Peyer's patch (tissue), 4 donors: ENCODE data around the gene HOXA3. TPM values are rescaled to one million over a fixed set of nuclear protein-coding genes. Genes with fewer than 3 reads are reported as not detected.

Experiments
- DNase-seq, 3 donors: peaks; one replicate each; pipeline ENCODE4 v3.0.0-alpha.2; 2017 to 2019
- H3K27ac ChIP-seq, 4 donors: fragments of 200-600 bp; sonication (generic); one replicate each; pipeline ENCODE4 v1.5.1; 2016 to 2019
- H3K27me3 ChIP-seq, 2 donors: fragments of 200-600 bp; sonication (generic); one replicate each; pipeline ENCODE4 v1.5.1; 2019
- H3K36me3 ChIP-seq, 3 donors: fragments of 200-600 bp; sonication (generic); one replicate each; pipeline ENCODE4 v1.5.1; 2016 to 2019
- H3K4me1 ChIP-seq, 4 donors: fragments of 200-600 bp; sonication (generic); one replicate each; pipeline ENCODE4 v1.5.1; 2016 to 2019
- H3K4me3 ChIP-seq, 4 donors: fragments of 200-600 bp; sonication (generic); 1 replicate in 3 of 4; 2 replicates in 1 of 4; pipeline ENCODE4 v1.5.1; 2016 to 2019; ENCODE audit warnings: mild to moderate bottlenecking in 1 of 4
- H3K9me3 ChIP-seq, 4 donors: fragments of 200-600 bp; sonication (generic); one replicate each; pipeline ENCODE4 v1.5.1; 2016 to 2019; ENCODE audit warnings: mild to moderate bottlenecking in 1 of 4
- CTCF ChIP-seq, 6 experiments: fragments of 450-650 bp in 4 of 6; fragments of 200-600 bp in 2 of 6; sonication (generic) in 1 of 6; IDR thresholded peaks; one replicate each; pipeline ENCODE4 v1.5.1; 2017 to 2019; ENCODE audit warnings: antibody characterized with exemption in 6 of 6, mild to moderate bottlenecking in 3 of 6, moderate library complexity in 1 of 6
- POLR2A ChIP-seq, 2 donors: fragments of 450-650 bp; IDR thresholded peaks; one replicate each; pipeline ENCODE4 v1.5.1; 2017; ENCODE audit warnings: antibody characterized with exemption in 2 of 2, mild to moderate bottlenecking in 2 of 2, moderate library complexity in 2 of 2
- total RNA-seq, 4 donors: library from RNA; depleted of rRNA; stranded (reverse); fragments of >200 nt; gene quantifications; one replicate each; pipeline ENCODE4 v1.1.0, GENCODE V29; 2016

HOXA3 gene
- total RNA-seq, 4 donors from 2014 or later = 6.7 to 21.2 (median 13.9) TPM

DNA sequence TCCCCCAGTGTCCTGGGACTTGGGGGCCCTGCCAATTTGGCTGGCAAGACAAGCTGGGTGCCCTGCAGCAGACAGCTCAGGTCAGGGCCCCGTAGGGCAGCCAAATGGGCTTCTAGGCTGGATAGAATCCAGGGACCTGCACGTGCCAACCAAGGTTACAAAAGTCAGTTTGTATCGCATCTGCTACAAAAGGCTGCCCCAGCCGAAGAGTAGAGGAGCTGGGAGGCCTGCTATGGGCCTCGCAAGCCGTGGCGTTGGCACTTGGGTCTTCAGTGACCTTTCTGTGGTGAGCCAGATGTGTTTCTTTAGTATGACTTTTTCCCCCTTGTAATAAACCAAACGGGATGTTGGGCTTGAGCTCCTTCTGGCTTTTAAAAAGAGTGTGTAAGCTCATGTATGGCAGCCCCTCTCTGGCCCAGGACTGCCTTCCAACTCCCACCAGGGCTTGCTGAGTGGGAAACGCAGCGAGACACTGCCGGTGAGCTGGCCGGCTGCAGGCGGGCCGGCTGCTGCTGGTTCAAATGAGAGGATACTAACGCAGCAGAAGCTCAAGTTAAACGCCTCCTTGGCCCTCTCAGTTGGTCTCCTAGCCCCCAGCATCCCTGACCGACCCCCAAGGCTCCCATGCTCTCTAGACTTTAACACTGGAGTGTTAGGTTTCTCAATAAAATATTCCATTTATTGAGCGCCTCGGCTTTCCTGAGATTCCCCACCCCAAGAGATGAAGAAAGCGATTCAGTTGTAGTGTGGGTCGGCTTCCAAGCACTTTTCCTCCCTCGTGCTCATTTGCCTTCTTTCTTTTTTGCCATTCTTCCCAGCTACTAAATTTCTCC lies 24.8 kb upstream of the HOXA3 start:
- Histone ChIP-seq H3K27ac (peak overlapping the region in 2 of 4 donors; percentile 44 to 88), H3K4me1 (peaks cover 0 to 24% (median 11%) of the 10 kb centered on the region in 4 donors), H3K4me3 (peak overlapping the region in 2 of 4 donors; percentile 33 to 38), H3K27me3 (peaks cover 0 to 12% of the 10 kb centered on the region in 2 donors), H3K9me3 (no peaks in the 10 kb centered on the region), H3K36me3 (no peaks in the 10 kb centered on the region)
- peak in 2 of 3 donors; percentile 50 to 61 for DNase-seq
- TF ChIP-seq CTCF (IDR thresholded peaks at IDR 0.05) (no peak), POLR2A (IDR thresholded peaks at IDR 0.05) (no peak)

DNA sequence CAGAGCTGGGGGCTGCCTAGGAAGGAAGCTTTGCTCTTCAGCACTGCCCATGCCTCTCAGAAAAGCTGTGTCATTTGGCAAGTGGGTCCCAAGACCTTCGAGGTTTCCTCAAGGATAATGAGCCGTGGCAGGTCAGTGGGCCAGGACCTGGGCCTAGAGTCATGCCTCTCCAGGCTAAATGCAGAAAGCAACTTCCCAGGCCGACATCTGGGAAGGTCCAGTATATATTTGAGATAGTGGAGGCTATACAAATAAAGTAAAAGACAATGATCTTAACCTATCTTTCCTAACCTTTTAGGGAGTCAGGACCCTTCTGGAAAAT lies 24.1 kb upstream of the HOXA3 start:
- Histone ChIP-seq H3K36me3 (no peaks in the 10 kb centered on the region), H3K27me3 (peaks cover 0 to 12% of the 10 kb centered on the region in 2 donors), H3K9me3 (no peaks in the 10 kb centered on the region), H3K4me3 (peak overlapping the region in 1 of 4 donors; percentile 34), H3K4me1 (peaks cover 0 to 24% (median 11%) of the 10 kb centered on the region in 4 donors), H3K27ac (peak overlapping the region in 2 of 4 donors; percentile 85 to 88)
- no peak for DNase-seq
- TF ChIP-seq POLR2A (IDR thresholded peaks at IDR 0.05) (no peak), CTCF (IDR thresholded peaks at IDR 0.05) (no peak)

- H3K27me3 ChIP-seq = peaks cover 0 to 12% of the 10 kb centered on the region in 2 donors
- H3K27ac ChIP-seq = peak overlapping the region in 3 of 4 donors; percentile 38 to 88 (median 85)
- H3K9me3 ChIP-seq = no peaks in the 10 kb centered on the region
- H3K36me3 ChIP-seq = no peaks in the 10 kb centered on the region
- TF ChIP-seq POLR2A (IDR thresholded peaks at IDR 0.05) = no peak
- no peak for TF ChIP-seq CTCF (IDR thresholded peaks at IDR 0.05)
- H3K4me1 ChIP-seq = peaks cover 0 to 24% (median 11%) of the 10 kb centered on the region in 4 donors
- DNase-seq = peak in 2 of 3 donors; percentile 47 to 68
- H3K4me3 ChIP-seq = peak overlapping the region in 2 of 4 donors; percentile 34 to 84
These were observed 23.5 kb upstream of the HOXA3 start for GRCh38 chr7:27175626-27176523.

DNA sequence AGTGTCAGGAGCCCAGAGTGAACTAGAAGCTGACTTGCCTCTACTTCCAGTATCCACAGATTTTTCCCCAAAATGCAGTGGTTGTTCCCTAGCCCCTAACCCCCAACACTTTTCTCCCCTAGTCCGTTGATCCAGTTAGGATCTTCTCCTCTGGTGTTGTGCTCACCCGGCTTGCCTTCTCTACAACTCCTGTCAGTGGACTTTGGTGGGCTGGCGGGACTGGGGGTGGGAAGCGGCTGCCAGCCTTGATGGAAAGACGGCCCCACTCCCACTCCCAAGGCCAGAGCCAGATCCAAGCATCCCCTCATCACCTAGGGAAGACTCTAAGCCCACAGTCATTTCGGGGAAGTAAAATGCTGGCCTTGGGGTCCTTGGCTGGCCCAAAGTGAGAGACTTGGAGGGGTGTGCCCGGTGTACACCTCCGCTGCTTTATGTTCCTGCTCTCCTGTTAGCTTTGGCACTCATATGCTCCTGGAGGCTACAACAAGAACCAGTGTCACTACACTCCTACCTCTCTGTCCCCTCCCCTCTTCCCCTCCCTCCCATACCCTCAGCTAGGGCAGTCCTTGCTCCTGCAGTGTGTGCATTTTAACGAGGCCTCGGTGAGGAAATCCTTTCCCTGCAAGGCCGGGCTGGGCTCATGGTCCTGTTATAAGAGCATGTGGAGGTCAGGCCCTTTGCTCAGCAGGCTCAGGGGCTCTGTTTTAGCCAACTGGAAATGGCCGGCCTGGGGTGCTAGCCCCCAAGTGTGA lies 22.7 kb upstream of the HOXA3 start:
- Histone ChIP-seq H3K27ac (peak overlapping the region in 3 of 4 donors; percentile 85 to 88 (median 87)), H3K27me3 (peaks cover 0 to 13% of the 10 kb centered on the region in 2 donors), H3K9me3 (no peaks in the 10 kb centered on the region), H3K36me3 (no peaks in the 10 kb centered on the region), H3K4me3 (peak overlapping the region in 2 of 4 donors; percentile 81 to 84), H3K4me1 (peaks cover 0 to 22% (median 11%) of the 10 kb centered on the region in 4 donors)
- peak in 1 of 3 donors; percentile 71 for DNase-seq
- peak; percentile 49 to 71 for TF ChIP-seq POLR2A (IDR thresholded peaks at IDR 0.05)
- TF ChIP-seq CTCF (IDR thresholded peaks at IDR 0.05) = no peak
